ENCODE results near the gene THRB.

- no peak for TF ChIP-seq YY1 (IDR thresholded peaks at IDR 0.05; ENCODE audit: insufficient read depth, insufficient read length)
- no peak for TF ChIP-seq SUZ12 (IDR thresholded peaks at IDR 0.05; ENCODE audit: extremely low read depth, insufficient read depth, insufficient read length)
Observed at GRCh38 chr3:24419067-24419791, 75.4 kb downstream of the THRB start.

Data from NT2/D1 (cell line).